HG02798 (cell line): ENCODE measurements around the gene NGEF.

Experiments
- ATAC-seq: cut with Tn5 transposase; IDR thresholded peaks from one replicate; pipeline ENCODE4 v1.9.1; 2021; ENCODE audit warnings: mild to moderate bottlenecking; ENCODE audit not compliant: unreplicated experiment, poor library complexity

NGEF gene

GRCh38 chr2:232888839-232889529, 124.1 kb downstream of the NGEF start:
- ATAC-seq: no peak

GRCh38 chr2:232888099-232888836, 124.8 kb downstream of the NGEF start:
- no peak for ATAC-seq

- ATAC-seq: no peak
These were observed 125.7 kb downstream of the NGEF start for GRCh38 chr2:232887171-232887850.

DNA sequence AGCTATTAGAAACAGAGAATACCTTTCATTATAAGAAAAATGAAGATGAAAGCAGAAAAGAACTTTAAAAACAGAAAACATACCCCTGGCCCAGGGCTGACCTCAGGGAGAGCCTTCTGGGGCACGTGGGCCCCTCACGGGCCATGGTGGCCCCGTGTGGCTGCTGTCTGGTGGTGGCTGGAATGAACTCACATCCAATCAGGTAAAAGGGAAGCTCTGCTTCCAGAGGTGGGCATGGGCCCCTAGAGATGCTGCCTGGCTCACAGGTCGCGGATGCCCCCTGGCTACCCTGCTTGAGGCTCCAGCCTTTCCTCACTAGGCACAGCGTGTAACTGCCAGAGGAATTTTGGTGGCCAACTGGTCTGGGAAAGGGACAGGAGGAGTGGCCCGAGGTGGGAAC, 126.4 kb downstream of the NGEF start:
- ATAC-seq: no peak

- ATAC-seq: no peak
These were observed 126.9 kb downstream of the NGEF start for GRCh38 chr2:232886176-232886575.

DNA sequence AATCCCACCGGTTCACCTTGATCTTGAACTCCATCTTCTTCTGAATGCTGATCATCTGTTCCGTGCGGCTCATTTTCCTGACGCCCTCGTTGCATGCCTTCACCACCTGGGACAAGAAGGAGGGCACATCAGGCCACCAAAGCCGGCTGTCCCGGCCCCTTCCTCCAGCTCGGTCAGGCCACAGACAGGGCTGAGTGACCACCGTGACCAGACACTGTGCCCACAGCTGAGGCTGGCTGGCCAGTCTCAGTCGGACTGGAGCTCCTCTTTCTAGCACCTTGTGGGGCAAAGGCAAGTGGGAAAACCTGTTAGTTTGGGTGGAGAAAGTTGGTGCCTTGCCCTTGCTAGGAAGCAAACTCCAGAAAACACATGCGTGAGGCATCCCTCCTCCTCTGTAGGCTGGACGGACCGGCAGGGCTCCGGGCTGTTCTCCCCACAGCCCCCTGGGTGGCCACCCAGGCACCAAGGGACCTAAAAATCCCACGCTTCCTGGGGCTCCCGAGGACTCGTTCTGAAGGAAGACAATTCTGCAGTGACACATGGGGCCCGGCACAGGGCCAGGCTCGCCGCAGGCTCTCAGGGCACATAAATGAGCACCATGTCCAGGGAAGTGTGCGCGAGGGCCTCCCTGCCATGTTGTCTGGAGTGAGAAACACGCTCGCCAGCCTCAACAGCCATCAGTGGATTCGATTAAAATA, 127.6 kb downstream of the NGEF start:
- ATAC-seq: no peak

- ATAC-seq: no peak
These were observed 128.3 kb downstream of the NGEF start for GRCh38 chr2:232884549-232885263.

- no peak for ATAC-seq
These were observed 129.0 kb downstream of the NGEF start for GRCh38 chr2:232884001-232884421.

DNA sequence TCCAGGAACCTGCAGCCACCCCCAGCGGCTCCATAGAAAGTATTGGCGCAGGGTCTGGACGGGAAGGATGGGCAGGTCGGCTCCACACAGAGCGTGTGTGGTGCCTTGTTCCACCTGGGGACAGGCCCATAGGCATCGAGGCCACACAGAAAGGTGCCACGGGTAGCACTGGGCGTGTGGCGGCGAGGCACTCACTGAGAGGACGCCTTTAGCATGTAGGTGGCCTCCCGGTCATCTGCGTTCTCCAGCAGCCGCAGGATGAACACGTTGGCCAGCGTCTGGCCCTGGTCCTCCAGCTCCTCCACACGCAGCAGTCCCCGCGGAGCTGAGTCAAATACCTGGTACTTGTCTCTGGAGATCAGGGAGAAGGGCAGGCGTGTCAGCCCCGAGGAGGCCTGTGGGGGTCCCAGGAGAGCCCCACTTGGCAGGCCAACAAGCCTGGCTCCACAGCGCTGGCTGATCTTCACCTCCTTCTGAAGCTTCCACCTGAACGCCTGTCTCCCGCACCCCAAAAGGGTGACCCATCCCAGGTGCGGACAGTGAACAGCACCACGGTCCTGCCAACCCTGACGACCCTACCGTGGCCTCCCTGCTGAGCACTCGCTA, 129.8 kb downstream of the NGEF start:
- ATAC-seq: no peak

- no peak for ATAC-seq
These were observed 130.4 kb downstream of the NGEF start for GRCh38 chr2:232882505-232883115.

DNA sequence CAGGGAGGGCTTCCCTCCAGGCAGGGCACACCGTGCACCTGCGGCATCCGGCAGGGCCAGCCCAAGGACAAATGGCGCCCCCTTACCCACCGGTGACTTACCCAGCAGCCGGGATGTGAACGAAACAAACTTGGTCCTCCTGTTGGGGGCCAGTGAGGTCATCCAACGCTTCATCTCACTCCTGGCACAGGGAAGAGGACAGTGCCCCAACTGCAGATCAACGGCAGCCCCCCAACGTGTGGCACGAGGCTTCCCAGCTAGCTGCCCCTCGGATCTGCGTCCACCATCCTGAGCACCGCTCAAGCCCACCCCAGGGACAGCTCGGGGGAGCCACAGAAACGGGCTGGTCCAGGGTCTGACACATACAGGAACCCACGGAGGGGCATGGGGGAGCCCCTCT, 131.0 kb downstream of the NGEF start:
- no peak for ATAC-seq

DNA sequence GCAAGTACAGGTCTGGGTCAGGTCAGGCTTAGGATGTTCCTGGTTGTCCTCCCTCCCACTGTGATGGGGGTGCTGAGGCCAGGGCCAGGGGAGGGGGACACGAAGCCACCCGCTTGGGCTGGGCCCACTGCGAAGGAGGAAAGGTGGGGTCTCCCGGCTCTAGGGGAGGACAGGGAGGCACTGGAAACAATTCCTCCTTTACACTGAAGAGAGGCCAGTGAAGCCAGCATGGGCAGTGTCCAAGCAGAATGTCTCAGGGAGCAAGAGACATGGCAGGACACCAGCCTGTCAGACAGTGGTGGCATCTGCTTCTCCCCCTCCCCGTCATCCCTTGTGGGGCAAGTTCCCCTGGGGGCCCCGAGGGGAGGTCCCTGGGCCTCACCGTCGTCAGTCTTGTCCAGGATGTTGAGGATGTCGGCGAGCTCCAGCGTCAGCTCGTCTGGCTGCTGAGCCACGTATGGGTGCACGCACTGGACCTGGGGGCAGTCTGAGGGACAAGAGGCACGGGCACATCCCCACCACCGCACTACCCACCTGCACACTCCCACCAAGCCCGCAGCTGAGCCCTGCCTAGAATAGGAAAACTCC, 132.2 kb downstream of the NGEF start:
- ATAC-seq: no peak

- no peak for ATAC-seq
These were observed 133.2 kb downstream of the NGEF start for GRCh38 chr2:232879618-232880494.

GRCh38 chr2:232878855-232879617, 134.0 kb downstream of the NGEF start:
- no peak for ATAC-seq

- ATAC-seq: no peak
These were observed 135.0 kb downstream of the NGEF start for GRCh38 chr2:232877940-232878511.

DNA sequence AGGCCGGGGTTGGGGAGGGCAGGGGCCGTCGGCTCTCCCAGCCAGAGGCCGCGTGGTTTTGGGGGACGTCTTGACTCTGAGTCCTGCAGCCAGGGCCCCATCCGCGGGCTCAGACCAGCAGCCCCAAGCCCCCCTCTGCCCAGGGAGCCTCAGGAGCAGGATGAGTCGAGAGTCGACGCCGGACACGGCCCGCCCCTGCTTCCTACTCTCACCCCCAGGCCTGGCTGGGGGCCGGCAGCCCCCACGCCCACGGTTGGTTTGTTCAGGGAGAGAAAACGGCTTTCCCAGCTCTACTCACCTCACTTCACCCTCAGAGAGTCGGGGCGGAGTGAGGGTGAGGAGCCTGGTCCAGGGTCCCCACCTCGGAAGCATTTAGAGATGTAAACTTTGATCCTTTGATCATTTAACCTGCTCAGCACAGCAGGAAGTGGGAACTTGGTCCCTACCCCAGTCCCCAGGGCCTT, 136.0 kb downstream of the NGEF start:
- no peak for ATAC-seq
